A549 (cell line): Measurements from ENCODE around the gene FOXJ3.

Experiments
- CTCF ChIP-seq: fragments of >200 bp; sonication (Bioruptor Twin); formaldehyde crosslinking; IDR thresholded peaks from 3 replicates; pipeline ENCODE4 v1.5.1; 2016
- EHF ChIP-seq: fragments of 250-450 bp; sonication (Bioruptor Pico); IDR thresholded peaks from 2 replicates; pipeline ENCODE4 v1.5.0; 2020; ENCODE audit warnings: mild to moderate bottlenecking
- EP300 ChIP-seq, 2 experiments: fragments of >200 bp; sonication (Bioruptor Twin); formaldehyde crosslinking; IDR thresholded peaks; 2 replicates in 1 of 2; 3 replicates in 1 of 2; pipeline ENCODE4 v1.6.1; 2016 to 2017
- POLR2A ChIP-seq: IDR thresholded peaks from 2 replicates; pipeline ENCODE4 v1.6.1; 2012; ENCODE audit warnings: mild to moderate bottlenecking, low read length
- RFX5 ChIP-seq: fragments of 450-650 bp; IDR thresholded peaks from 2 replicates; pipeline ENCODE4 v1.7.1; 2014; ENCODE audit warnings: antibody characterized with exemption, mild to moderate bottlenecking, moderate library complexity
- ZC3H11A ChIP-seq: fragments of 450-650 bp; IDR thresholded peaks from 2 replicates; pipeline ENCODE4 v1.6.1; 2014; ENCODE audit warnings: antibody characterized with exemption, mild to moderate bottlenecking

DNA sequence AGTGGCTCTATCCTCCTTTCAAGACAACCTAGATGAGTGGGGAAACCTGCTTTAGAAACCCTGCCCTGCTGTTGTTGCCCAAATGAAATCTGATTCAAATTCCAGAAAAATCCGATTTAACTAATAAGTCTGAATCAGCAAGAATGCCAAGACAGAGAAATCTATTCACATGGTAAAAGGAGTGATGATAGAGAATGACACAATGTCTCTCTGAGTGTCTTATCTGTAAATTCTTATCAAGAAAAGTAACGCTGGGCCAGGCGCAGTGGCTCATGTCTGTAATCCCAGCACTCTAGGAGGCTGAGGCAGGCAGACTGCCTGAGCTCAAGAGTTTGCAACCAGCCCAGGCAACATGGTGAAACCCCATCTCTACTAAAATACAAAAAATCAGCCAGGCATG, 156.8 kb downstream of the FOXJ3 start:
- TF ChIP-seq CTCF (no peak), POLR2A (no peak), RFX5 (no peak), EP300 (IDR thresholded peaks at IDR 0.05) (no peak), EHF (CRISPR knock-in tag) (no peak), ZC3H11A (no peak)
